Adrenal gland (tissue), 5 donors: ENCODE measurements around the gene EEF1G.

ENCODE experiments used
- CTCF ChIP-seq, 6 experiments: fragments of 450-650 bp in 4 of 6; fragments of 200-600 bp in 2 of 6; sonication (generic) in 1 of 6; IDR thresholded peaks; 1 replicate in 5 of 6; 2 replicates in 1 of 6; pipeline versions ENCODE4 v1.5.1 to v1.8.0; 2016 to 2021; ENCODE audit warnings: antibody characterized with exemption in 6 of 6, mild to moderate bottlenecking in 2 of 6, moderate library complexity in 1 of 6
- POLR2A ChIP-seq, 2 donors: fragments of 450-650 bp; IDR thresholded peaks; one replicate each; pipeline ENCODE4 v1.6.1; 2017; ENCODE audit warnings: antibody characterized with exemption in 2 of 2, mild to moderate bottlenecking in 2 of 2, moderate library complexity in 1 of 2
- donor health status: DM: no; HTN: no; CAD: no.

GRCh38 chr11:62613291-62613778 is 39.6 kb upstream of the EEF1G start:
- no peak for TF ChIP-seq POLR2A (IDR thresholded peaks at IDR 0.05)
- TF ChIP-seq CTCF (IDR thresholded peaks at IDR 0.05) = no peak
